Measurements from ENCODE around the gene A2M. TPM values are rescaled to one million over a fixed set of nuclear protein-coding genes. Genes with fewer than 3 reads are reported as not detected.

Gene A2M
- polyA plus RNA-seq, 1 experiment, result 171 TPM

DNA sequence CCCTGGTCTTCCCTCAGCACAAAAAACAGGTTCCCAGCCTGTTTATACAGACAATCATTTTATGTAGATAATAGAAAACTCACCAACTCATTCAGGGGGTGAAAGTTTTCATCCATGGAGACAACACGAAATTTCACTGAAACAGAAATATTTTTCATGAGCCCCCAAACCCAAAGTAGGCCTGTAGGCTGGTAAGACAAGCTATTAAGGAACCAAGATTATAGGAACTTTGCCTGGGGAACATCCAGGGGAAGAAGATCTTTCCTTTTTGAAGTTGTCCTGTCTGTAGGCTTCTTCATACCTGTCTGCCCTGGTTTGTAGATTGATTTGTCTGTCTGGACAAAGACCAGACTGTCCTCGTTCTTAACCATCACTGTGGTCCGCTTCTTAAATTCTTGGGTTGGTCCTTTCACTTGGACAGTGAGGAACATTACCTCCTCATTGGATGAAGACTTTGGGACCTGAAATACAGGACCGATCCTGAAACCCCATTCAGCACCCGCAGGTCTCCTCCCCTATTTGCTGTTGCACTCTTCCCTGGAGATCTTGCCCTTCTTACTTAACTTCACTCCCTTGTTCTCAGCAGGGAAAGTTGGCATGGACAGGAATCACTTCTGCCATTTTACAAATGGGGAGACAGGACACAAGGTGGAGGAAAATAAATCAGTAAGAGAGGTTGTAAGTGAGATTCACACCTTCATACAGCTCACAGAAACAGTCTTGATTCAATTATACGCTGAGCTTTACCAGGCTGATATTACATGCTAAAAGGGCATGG lies 3.5 kb downstream of the A2M start:
- H3K36me3 ChIP-seq (ENCODE audit: control insufficient read depth, insufficient read depth, low read length), result no peaks in the 10 kb centered on the region
- no peak overlapping the region for H3K4me3 ChIP-seq (ENCODE audit: low read depth, low read length)
- TF ChIP-seq, protein P1, sequence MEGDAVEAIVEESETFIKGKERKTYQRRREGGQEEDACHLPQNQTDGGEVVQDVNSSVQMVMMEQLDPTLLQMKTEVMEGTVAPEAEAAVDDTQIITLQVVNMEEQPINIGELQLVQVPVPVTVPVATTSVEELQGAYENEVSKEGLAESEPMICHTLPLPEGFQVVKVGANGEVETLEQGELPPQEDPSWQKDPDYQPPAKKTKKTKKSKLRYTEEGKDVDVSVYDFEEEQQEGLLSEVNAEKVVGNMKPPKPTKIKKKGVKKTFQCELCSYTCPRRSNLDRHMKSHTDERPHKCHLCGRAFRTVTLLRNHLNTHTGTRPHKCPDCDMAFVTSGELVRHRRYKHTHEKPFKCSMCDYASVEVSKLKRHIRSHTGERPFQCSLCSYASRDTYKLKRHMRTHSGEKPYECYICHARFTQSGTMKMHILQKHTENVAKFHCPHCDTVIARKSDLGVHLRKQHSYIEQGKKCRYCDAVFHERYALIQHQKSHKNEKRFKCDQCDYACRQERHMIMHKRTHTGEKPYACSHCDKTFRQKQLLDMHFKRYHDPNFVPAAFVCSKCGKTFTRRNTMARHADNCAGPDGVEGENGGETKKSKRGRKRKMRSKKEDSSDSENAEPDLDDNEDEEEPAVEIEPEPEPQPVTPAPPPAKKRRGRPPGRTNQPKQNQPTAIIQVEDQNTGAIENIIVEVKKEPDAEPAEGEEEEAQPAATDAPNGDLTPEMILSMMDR (IDR thresholded peaks at IDR 0.05; ENCODE audit: insufficient read depth, low read depth, low read length), result no peak
- CTCF ChIA-PET, result no interaction called here
- POLR2A ChIA-PET, result no interaction called here
- no peak for DNase-seq (ENCODE audit: low read depth)
- H3K27me3 ChIP-seq (ENCODE audit: control insufficient read depth, insufficient read depth, low read length), result no peaks in the 10 kb centered on the region

GRCh38 chr12:9111525-9111924 lies 4.2 kb downstream of the A2M start:
- Histone ChIP-seq H3K4me3 (ENCODE audit: low read depth, low read length) (no peak overlapping the region), H3K27me3 (ENCODE audit: control insufficient read depth, insufficient read depth, low read length) (no peaks in the 10 kb centered on the region), H3K36me3 (ENCODE audit: control insufficient read depth, insufficient read depth, low read length) (no peaks in the 10 kb centered on the region)
- no peak for DNase-seq (ENCODE audit: low read depth)
- ChIA-PET POLR2A (no interaction called here), CTCF (no interaction called here)
- TF ChIP-seq, protein P1 (IDR thresholded peaks at IDR 0.05; ENCODE audit: insufficient read depth, low read depth, low read length), result no peak

DNA sequence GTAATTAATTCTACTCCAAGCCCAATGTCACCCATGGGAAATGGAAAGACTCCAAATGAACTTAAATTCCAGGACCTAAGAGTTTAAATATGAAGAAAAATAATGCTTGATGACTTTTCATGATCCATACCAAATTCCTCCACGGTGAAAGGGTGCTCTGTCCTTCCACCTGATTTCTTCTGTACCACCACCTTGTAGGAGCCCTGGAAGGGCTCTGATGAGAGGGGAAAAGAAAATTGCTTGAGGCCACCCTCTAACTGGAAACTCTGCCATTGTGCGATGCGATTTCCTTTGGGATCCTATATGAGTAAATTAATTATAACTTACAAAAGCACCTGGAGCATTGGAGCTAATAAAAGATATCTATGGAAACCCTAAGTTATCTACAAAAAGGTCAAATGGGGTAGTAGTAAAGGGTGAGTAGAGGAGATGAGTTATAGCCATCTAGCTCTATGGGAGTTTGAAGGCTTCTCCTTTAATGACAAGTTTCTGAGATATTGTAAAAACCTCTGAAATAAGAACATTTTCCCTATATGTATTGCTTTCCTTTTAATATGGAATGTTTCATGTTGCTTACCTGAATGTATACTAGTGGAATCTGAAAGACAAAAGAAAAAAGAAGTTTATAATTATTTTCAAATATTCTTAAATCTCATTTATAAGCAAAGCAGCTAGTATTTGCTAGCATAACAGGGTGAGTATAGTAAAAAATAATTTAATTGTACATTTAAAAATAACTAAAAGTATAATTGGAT lies 5.8 kb downstream of the A2M start:
- CTCF ChIA-PET, result no interaction called here
- Histone ChIP-seq H3K36me3 (ENCODE audit: control insufficient read depth, insufficient read depth, low read length) (no peaks in the 10 kb centered on the region), H3K27me3 (ENCODE audit: control insufficient read depth, insufficient read depth, low read length) (no peaks in the 10 kb centered on the region), H3K4me3 (ENCODE audit: low read depth, low read length) (no peak overlapping the region)
- TF ChIP-seq, protein P1 (IDR thresholded peaks at IDR 0.05; ENCODE audit: insufficient read depth, low read depth, low read length), result no peak
- POLR2A ChIA-PET, result no interaction called here
- no peak for DNase-seq (ENCODE audit: low read depth)

DNA sequence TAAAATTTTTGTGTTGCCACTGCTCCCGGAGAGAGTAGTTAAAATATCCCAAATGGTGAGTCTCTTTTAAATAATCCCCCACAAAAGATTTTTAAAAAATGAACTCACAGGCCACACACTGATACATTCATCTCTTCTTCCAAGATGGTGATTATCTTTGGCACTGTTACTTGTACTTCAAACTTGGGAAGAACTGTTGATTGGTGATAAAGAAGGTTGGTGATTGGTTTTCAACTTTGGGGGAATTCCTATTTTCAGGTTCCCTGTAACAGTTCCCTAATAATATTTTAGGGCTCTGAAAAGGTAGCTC lies 6.6 kb downstream of the A2M start:
- no peak for DNase-seq (ENCODE audit: low read depth)
- ChIA-PET POLR2A (no interaction called here), CTCF (no interaction called here)
- H3K4me3 ChIP-seq (ENCODE audit: low read depth, low read length), result no peak overlapping the region
- H3K36me3 ChIP-seq (ENCODE audit: control insufficient read depth, insufficient read depth, low read length), result no peaks in the 10 kb centered on the region
- H3K27me3 ChIP-seq (ENCODE audit: control insufficient read depth, insufficient read depth, low read length), result no peaks in the 10 kb centered on the region
- TF ChIP-seq, protein P1 (IDR thresholded peaks at IDR 0.05; ENCODE audit: insufficient read depth, low read depth, low read length), result no peak

DNA sequence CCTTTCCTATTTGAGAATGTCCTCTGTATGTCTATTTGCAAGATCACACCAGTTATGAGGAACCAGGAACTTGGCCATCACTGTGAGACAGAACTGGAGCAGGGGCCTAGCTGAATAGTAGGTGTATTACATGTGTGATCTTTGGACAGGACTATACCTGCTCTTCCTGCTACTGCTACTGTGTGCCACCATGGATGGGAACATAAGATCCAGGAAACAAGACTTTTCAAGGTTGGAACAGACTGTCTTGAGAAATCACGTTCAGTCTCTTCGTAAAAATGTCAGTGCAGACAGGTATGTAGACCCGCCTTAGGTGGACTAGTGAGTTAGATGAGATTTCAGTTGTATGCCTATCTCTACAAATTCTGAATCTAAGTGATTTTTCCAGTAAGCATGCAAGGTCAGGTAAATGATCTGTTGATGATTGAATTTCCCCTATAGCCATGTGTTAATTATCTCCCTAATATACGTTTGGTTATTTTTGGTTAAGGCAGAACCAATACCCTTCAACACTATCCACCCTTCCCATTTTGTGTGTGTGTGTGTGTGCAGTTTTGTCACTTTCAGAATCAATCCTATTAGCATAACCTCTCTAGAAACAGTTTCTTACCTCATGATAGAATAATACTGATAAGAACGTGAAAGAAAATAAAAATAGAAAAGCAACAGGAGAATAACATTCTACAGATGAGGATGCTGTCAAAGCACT lies 7.1 kb downstream of the A2M start:
- no peak for DNase-seq (ENCODE audit: low read depth)
- TF ChIP-seq, protein P1 (IDR thresholded peaks at IDR 0.05; ENCODE audit: insufficient read depth, low read depth, low read length), result no peak
- no peaks in the 10 kb centered on the region for H3K27me3 ChIP-seq (ENCODE audit: control insufficient read depth, insufficient read depth, low read length)
- H3K4me3 ChIP-seq (ENCODE audit: low read depth, low read length), result no peak overlapping the region
- ChIA-PET CTCF (no interaction called here), POLR2A (no interaction called here)
- no peaks in the 10 kb centered on the region for H3K36me3 ChIP-seq (ENCODE audit: control insufficient read depth, insufficient read depth, low read length)
